Tongue (tissue), 2 donors: ENCODE results near the gene MUC6. TPM values are rescaled to one million over a fixed set of nuclear protein-coding genes. Genes with fewer than 3 reads are reported as not detected.
A peak's percentile ranks its signal among the peaks of the same experiment; 100 is the strongest.

ENCODE experiments used
- DNase-seq: peaks from one replicate; pipeline ENCODE4 v3.0.0-alpha.2; 2015
- total RNA-seq: library from RNA; depleted of rRNA; stranded (reverse); fragments of >200 nt; gene quantifications from one replicate; pipeline ENCODE4 v1.2.3, GENCODE V29; 2014

The MUC6 gene
- total RNA-seq, 1 donor from 2014 or later, result not detected

GRCh38 chr11:1008001-1008802 is 28.3 kb downstream of the MUC6 start:
- peak; percentile 51 for DNase-seq

- no peak for DNase-seq
These were observed 29.2 kb downstream of the MUC6 start for GRCh38 chr11:1007279-1007678.

GRCh38 chr11:1006762-1007161 is 29.8 kb downstream of the MUC6 start:
- peak; percentile 60 for DNase-seq

- DNase-seq, result peak; percentile 89
These were observed 30.6 kb downstream of the MUC6 start for GRCh38 chr11:1005928-1006327.

- no peak for DNase-seq
These were observed 33.4 kb downstream of the MUC6 start for GRCh38 chr11:1003159-1003558.

- no peak for DNase-seq
These were observed 34.0 kb downstream of the MUC6 start for GRCh38 chr11:1002406-1002984.

GRCh38 chr11:1001617-1002405 is 34.7 kb downstream of the MUC6 start:
- DNase-seq, result no peak

GRCh38 chr11:1000357-1001278 is 35.9 kb downstream of the MUC6 start:
- no peak for DNase-seq

GRCh38 chr11:999009-999408 is 37.5 kb downstream of the MUC6 start:
- DNase-seq, result no peak

GRCh38 chr11:997907-998306 is 38.6 kb downstream of the MUC6 start:
- no peak for DNase-seq

- no peak for DNase-seq
These were observed 39.8 kb downstream of the MUC6 start for GRCh38 chr11:996681-997080.

- peak; percentile 49 for DNase-seq
These were observed 40.6 kb downstream of the MUC6 start for GRCh38 chr11:995752-996420.

GRCh38 chr11:995044-995751 is 41.3 kb downstream of the MUC6 start:
- no peak for DNase-seq

- DNase-seq, result no peak
These were observed 42.8 kb downstream of the MUC6 start for GRCh38 chr11:993632-994167.

GRCh38 chr11:992577-992976 is 43.9 kb downstream of the MUC6 start:
- DNase-seq, result no peak

GRCh38 chr11:991711-992307 is 44.7 kb downstream of the MUC6 start:
- no peak for DNase-seq

GRCh38 chr11:991034-991433 is 45.5 kb downstream of the MUC6 start:
- no peak for DNase-seq

- DNase-seq, result no peak
These were observed 46.4 kb downstream of the MUC6 start for GRCh38 chr11:990101-990500.

- no peak for DNase-seq
These were observed 48.8 kb downstream of the MUC6 start for GRCh38 chr11:987671-988070.

- DNase-seq, result no peak
These were observed 49.6 kb downstream of the MUC6 start for GRCh38 chr11:986952-987305.
